Neural cell (in vitro differentiated cells): ENCODE data around the gene ZRANB3. TPM values are rescaled to one million over a fixed set of nuclear protein-coding genes. Genes with fewer than 3 reads are reported as not detected.

Source experiments
- H2AFZ ChIP-seq: fragments of 200-600, 300-800 bp; sonication (generic), shearing (Covaris generic); 2 replicates; pipeline ENCODE4 v1.6.0; 2014; ENCODE audit warnings: low read depth, mild to moderate bottlenecking, antibody characterized with exemption, low read length, moderate library complexity
- H3F3A ChIP-seq: fragments of 200-600 bp; shearing (Covaris generic); 2 replicates; pipeline ENCODE4 v1.6.1; 2016; ENCODE audit warnings: mild to moderate bottlenecking, moderate library complexity, mixed read lengths, antibody characterized with exemption, low read length; ENCODE audit not compliant: insufficient read depth, poor library complexity, severe bottlenecking
- H3K27ac ChIP-seq: fragments of 200-600, 300-800 bp; sonication (generic), shearing (Covaris generic); 2 replicates; pipeline ENCODE4 v1.5.1; 2014; ENCODE audit warnings: mild to moderate bottlenecking, low read length, moderate library complexity
- H3K27me3 ChIP-seq: fragments of 300-800, 200-600 bp; sonication (generic), shearing (Covaris generic); 2 replicates; pipeline ENCODE4 v1.6.0; 2014; ENCODE audit warnings: mild to moderate bottlenecking, low read depth, low read length, moderate library complexity; ENCODE audit not compliant: insufficient read depth
- H3K36me3 ChIP-seq: fragments of 300-800, 200-600 bp; sonication (generic), shearing (Covaris generic); 2 replicates; pipeline ENCODE4 v1.5.1; 2014; ENCODE audit warnings: mild to moderate bottlenecking, antibody characterized with exemption, low read length, moderate library complexity; ENCODE audit not compliant: insufficient read depth
- H3K4me2 ChIP-seq: fragments of 300-800, 200-600 bp; sonication (generic), shearing (Covaris generic); 2 replicates; pipeline ENCODE4 v1.6.0; 2014; ENCODE audit warnings: mild to moderate bottlenecking, low read length
- H3K4me3 ChIP-seq: fragments of 300-800, 200-600 bp; sonication (generic), shearing (Covaris generic); 2 replicates; pipeline ENCODE4 v1.5.1; 2014; ENCODE audit warnings: mild to moderate bottlenecking, low read length, moderate library complexity
- H3K79me2 ChIP-seq: fragments of 200-600 bp; shearing (Covaris generic); replicated peaks from 2 replicates; pipeline ENCODE4 v1.6.0; 2014; ENCODE audit warnings: mild to moderate bottlenecking, low read length, moderate library complexity; ENCODE audit not compliant: insufficient read depth
- H3K9ac ChIP-seq: fragments of 300-800, 200-600 bp; sonication (generic), shearing (Covaris generic); 2 replicates; pipeline ENCODE4 v1.6.1; 2016; ENCODE audit warnings: mild to moderate bottlenecking, low read length, mixed read lengths
- H3K9me2 ChIP-seq: fragments of 200-600 bp; shearing (Covaris generic); 2 replicates; pipeline ENCODE4 v1.6.1; 2016; ENCODE audit warnings: mild to moderate bottlenecking, low read length, mixed read lengths; ENCODE audit not compliant: insufficient read depth
- H3K9me3 ChIP-seq: fragments of 200-600, 300-800 bp; sonication (generic), shearing (Covaris generic); 2 replicates; pipeline ENCODE4 v1.6.1; 2016; ENCODE audit warnings: mild to moderate bottlenecking, mixed run types, low read length, moderate library complexity, mixed read lengths
- H4K20me1 ChIP-seq: fragments of 200-600 bp; shearing (Covaris generic); 2 replicates; pipeline ENCODE4 v1.6.1; 2016; ENCODE audit warnings: mild to moderate bottlenecking, mixed run types; ENCODE audit not compliant: insufficient read depth
- CTCF ChIP-seq: fragments of 450-650 bp; IDR thresholded peaks from 2 replicates; pipeline ENCODE4 v1.5.1; 2014; ENCODE audit warnings: antibody characterized with exemption, mild to moderate bottlenecking, moderate library complexity; ENCODE audit not compliant: poor library complexity, severe bottlenecking
- EP300 ChIP-seq: fragments of 450-650 bp; conservative IDR thresholded peaks from 2 replicates; pipeline ENCODE4 v1.6.1; 2014; ENCODE audit warnings: antibody characterized with exemption, mild to moderate bottlenecking, moderate library complexity; ENCODE audit not compliant: poor library complexity, severe bottlenecking
- EZH2 ChIP-seq: fragments of 200-600, 300-800 bp; shearing (Covaris generic), sonication (generic); IDR thresholded peaks from 2 replicates; pipeline ENCODE4 v1.6.1; 2014; ENCODE audit warnings: antibody characterized with exemption, low read length, borderline replicate concordance, mild to moderate bottlenecking; ENCODE audit not compliant: insufficient read depth, poor library complexity, severe bottlenecking
- MXI1 ChIP-seq: fragments of 450-650 bp; conservative IDR thresholded peaks from 2 replicates; pipeline ENCODE4 v1.6.1; 2014; ENCODE audit warnings: antibody characterized with exemption, mild to moderate bottlenecking; ENCODE audit not compliant: poor library complexity, severe bottlenecking
- POLR2AphosphoS5 ChIP-seq: IDR thresholded peaks from 2 replicates; pipeline ENCODE4 v1.6.1; 2012
- RAD21 ChIP-seq: fragments of 450-650 bp; conservative IDR thresholded peaks from 2 replicates; pipeline ENCODE4 v1.6.1; 2014; ENCODE audit warnings: antibody characterized with exemption, mild to moderate bottlenecking, moderate library complexity
- SMC3 ChIP-seq: fragments of 450-650 bp; conservative IDR thresholded peaks from 2 replicates; pipeline ENCODE4 v1.6.1; 2014; ENCODE audit warnings: antibody characterized with exemption, mild to moderate bottlenecking, moderate library complexity; ENCODE audit not compliant: poor library complexity
- TAF1 ChIP-seq: IDR thresholded peaks from 2 replicates; pipeline ENCODE4 v1.6.1; 2012; ENCODE audit warnings: low read depth
- polyA plus RNA-seq: library from polyadenylated mRNA; depleted of rRNA; stranded (reverse); fragments of >200 nt; gene quantifications from 2 replicates; pipeline ENCODE4 v1.2.3, GENCODE V29; 2014
- TF ChIP-seq, protein P1 (sequence below): IDR thresholded peaks from 2 replicates; pipeline ENCODE4 v1.6.1; 2012; ENCODE audit warnings: borderline replicate concordance

The ZRANB3 gene
- polyA plus RNA-seq, 1 donor from 2014 or later: 3.5 TPM

GRCh38 chr2:135532581-135532980, 1.6 kb upstream of the ZRANB3 start:
- H2AFZ ChIP-seq: no peak overlapping the region
- peaks cover 38% of the 10 kb centered on the region for H3K79me2 ChIP-seq
- H3F3A ChIP-seq: no peaks in the 10 kb centered on the region
- H3K4me2 ChIP-seq: peak overlapping the region; percentile 80
- H4K20me1 ChIP-seq: no peaks in the 10 kb centered on the region
- no peaks in the 10 kb centered on the region for H3K27me3 ChIP-seq
- peak overlapping the region; percentile 92 for H3K27ac ChIP-seq
- H3K9me3 ChIP-seq: no peaks in the 10 kb centered on the region
- TF ChIP-seq CTCF (no peak), MXI1 (no peak), EZH2 (no peak), EP300 (no peak), RAD21 (no peak), SMC3 (no peak), POLR2AphosphoS5 (no peak)
- TF ChIP-seq, protein P1, sequence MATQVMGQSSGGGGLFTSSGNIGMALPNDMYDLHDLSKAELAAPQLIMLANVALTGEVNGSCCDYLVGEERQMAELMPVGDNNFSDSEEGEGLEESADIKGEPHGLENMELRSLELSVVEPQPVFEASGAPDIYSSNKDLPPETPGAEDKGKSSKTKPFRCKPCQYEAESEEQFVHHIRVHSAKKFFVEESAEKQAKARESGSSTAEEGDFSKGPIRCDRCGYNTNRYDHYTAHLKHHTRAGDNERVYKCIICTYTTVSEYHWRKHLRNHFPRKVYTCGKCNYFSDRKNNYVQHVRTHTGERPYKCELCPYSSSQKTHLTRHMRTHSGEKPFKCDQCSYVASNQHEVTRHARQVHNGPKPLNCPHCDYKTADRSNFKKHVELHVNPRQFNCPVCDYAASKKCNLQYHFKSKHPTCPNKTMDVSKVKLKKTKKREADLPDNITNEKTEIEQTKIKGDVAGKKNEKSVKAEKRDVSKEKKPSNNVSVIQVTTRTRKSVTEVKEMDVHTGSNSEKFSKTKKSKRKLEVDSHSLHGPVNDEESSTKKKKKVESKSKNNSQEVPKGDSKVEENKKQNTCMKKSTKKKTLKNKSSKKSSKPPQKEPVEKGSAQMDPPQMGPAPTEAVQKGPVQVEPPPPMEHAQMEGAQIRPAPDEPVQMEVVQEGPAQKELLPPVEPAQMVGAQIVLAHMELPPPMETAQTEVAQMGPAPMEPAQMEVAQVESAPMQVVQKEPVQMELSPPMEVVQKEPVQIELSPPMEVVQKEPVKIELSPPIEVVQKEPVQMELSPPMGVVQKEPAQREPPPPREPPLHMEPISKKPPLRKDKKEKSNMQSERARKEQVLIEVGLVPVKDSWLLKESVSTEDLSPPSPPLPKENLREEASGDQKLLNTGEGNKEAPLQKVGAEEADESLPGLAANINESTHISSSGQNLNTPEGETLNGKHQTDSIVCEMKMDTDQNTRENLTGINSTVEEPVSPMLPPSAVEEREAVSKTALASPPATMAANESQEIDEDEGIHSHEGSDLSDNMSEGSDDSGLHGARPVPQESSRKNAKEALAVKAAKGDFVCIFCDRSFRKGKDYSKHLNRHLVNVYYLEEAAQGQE: no peak
- no peaks in the 10 kb centered on the region for H3K36me3 ChIP-seq
- H3K9ac ChIP-seq: peak overlapping the region; percentile 19
- peak overlapping the region; percentile 83 for H3K4me3 ChIP-seq
- H3K9me2 ChIP-seq: no peaks in the 10 kb centered on the region

DNA sequence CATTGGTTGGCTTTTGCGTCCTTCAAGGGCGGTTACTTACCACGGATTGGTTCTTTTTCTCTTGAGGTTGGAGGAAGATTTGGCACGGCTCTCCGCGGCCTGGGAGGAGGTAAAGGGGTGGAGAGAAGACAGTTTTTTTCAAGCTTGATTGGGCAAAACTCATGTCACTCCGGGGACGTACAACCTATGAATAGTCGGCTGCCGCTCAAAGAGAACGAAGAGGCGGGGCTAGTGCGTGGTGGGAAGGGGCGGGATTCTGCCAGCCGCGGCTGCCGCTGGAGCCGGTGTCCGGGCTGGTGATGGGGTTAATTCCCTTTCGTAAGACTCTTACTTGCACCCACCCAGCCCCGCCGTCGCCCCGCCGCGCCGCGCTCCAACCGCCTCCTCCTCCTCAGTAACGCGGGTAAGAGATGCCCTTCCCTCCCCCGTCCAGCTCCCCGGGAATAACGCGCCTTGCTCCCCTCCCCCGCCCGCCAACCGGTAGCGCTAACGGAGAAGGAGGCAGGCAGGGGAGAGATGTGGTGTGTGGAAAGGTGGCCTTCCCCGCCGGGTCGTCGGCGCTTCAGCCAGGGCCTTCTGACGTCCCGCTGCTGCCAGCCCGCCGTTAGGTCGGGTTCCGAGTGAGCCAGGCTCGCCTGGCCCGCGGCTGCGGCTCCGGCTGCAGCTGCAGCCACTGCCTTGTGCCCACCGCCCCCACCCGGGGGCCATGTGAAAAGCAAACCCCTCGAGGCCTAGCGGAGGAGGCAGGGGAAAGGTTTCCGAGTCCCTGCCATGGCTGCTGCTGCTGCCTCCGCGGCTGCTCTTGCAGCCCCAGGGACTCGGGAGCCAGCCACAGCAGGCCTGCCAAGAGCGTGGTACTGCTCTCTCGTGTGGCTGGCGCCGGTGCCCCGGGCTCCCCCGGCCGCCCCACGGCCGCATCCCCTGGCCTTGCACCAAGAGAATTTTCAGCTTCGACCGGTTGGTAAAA, 496 bp upstream of the ZRANB3 start, which contains the start of gene R3HDM1:
TSS of gene R3HDM1 (plus strand) at position 254 of the 967 bp plus-strand sequence. CDS start 73,362 bp downstream, outside the sequence.
- no peaks in the 10 kb centered on the region for H3K36me3 ChIP-seq
- peak within 1 kb of the TSS; percentile 73 for H2AFZ ChIP-seq
- H3K27me3 ChIP-seq: no peaks in the 10 kb centered on the region
- H3K4me3 ChIP-seq: peak within 1 kb of the TSS; percentile 83
- peak within 1 kb of the TSS; percentile 90 for H3K9ac ChIP-seq
- H4K20me1 ChIP-seq: no peaks in the 10 kb centered on the region
- peak within 1 kb of the TSS; percentile 80 for H3K4me2 ChIP-seq
- peak; percentile 36 for TF ChIP-seq EP300
- TF ChIP-seq EZH2: no peak
- TF ChIP-seq CTCF: peak; percentile 58
- TF ChIP-seq POLR2AphosphoS5: peak; percentile 84
- TF ChIP-seq TAF1: peak; percentile 80
- TF ChIP-seq MXI1: peak; percentile 74
- TF ChIP-seq, protein P1: peak; percentile 82
- TF ChIP-seq RAD21: peak; percentile 74
- peak; percentile 72 for TF ChIP-seq SMC3
- H3K27ac ChIP-seq: peak within 1 kb of the TSS; percentile 92
- peaks cover 38% of the 10 kb centered on the region for H3K79me2 ChIP-seq
- no peaks in the 10 kb centered on the region for H3F3A ChIP-seq
- H3K9me2 ChIP-seq: no peaks in the 10 kb centered on the region
- no peaks in the 10 kb centered on the region for H3K9me3 ChIP-seq
